HepG2 (cell line): ENCODE measurements around the gene SGF29. TPM values are rescaled to one million over a fixed set of nuclear protein-coding genes. Genes with fewer than 3 reads are reported as not detected.

Experiments
- BHLHE40 ChIP-seq: IDR thresholded peaks from 2 replicates; pipeline ENCODE4 v1.6.1; 2011; ENCODE audit warnings: low read length, improper control_type of control experiment
- BORCS8-MEF2B ChIP-seq: sonication (generic); formaldehyde crosslinking; IDR thresholded peaks from 2 replicates; pipeline ENCODE4 v1.8.0; 2022; ENCODE audit warnings: mild to moderate bottlenecking, missing genetic modification reagents
- CBX1 ChIP-seq: IDR thresholded peaks from one replicate; pipeline ENCODE4 v1.6.1; 2016; ENCODE audit warnings: antibody characterized with exemption, low read depth
- ESRRA ChIP-seq: sonication (generic); formaldehyde crosslinking; IDR thresholded peaks from 2 replicates; pipeline ENCODE4 v1.5.1; 2020; ENCODE audit warnings: mild to moderate bottlenecking, low read depth, missing genetic modification reagents
- GABPA ChIP-seq, 2 experiments: IDR thresholded peaks; 2 replicates each; pipeline ENCODE4 v1.6.1; 2011 to 2016; ENCODE audit warnings: low read depth in 2 of 2, low read length in 1 of 2, missing biosample characterization in 1 of 2, missing genetic modification characterization in 1 of 2
- JARID2 ChIP-seq: sonication (generic); formaldehyde crosslinking; IDR thresholded peaks from 2 replicates; pipeline ENCODE4 v1.8.1; 2023; ENCODE audit warnings: missing genetic modification reagents, inconsistent platforms; ENCODE audit not compliant: insufficient replicate concordance
- KMT2B ChIP-seq: IDR thresholded peaks from 2 replicates; pipeline ENCODE4 v1.6.1; 2016; ENCODE audit warnings: missing genetic modification reagents, missing compliant biosample characterization
- MTA1 ChIP-seq: sonication (generic); formaldehyde crosslinking; IDR thresholded peaks from 2 replicates; pipeline ENCODE4 v1.4.0; 2020; ENCODE audit warnings: missing genetic modification reagents, mild to moderate bottlenecking, borderline replicate concordance
- MTA3 ChIP-seq: sonication (generic); formaldehyde crosslinking; IDR thresholded peaks from 2 replicates; pipeline ENCODE4 v1.4.0; 2020; ENCODE audit warnings: missing genetic modification reagents
- REL ChIP-seq: sonication (generic); formaldehyde crosslinking; conservative IDR thresholded peaks from 2 replicates; pipeline ENCODE4 v1.8.0; 2022; ENCODE audit warnings: mild to moderate bottlenecking, missing genetic modification reagents, moderate library complexity
- REPIN1 ChIP-seq: sonication (generic); formaldehyde crosslinking; IDR thresholded peaks from 2 replicates; pipeline ENCODE4 v1.8.0; 2022; ENCODE audit warnings: missing genetic modification reagents, low read depth, mild to moderate bottlenecking, borderline replicate concordance
- TAF15 ChIP-seq: fragments of 200-400 bp; formaldehyde crosslinking; IDR thresholded peaks from one replicate; pipeline ENCODE4 v1.6.1; 2018; ENCODE audit warnings: mild to moderate bottlenecking, low read depth, low read length; ENCODE audit not compliant: poor library complexity, severe bottlenecking
- TP53 ChIP-seq: sonication (generic); formaldehyde crosslinking; conservative IDR thresholded peaks from 2 replicates; pipeline ENCODE4 v1.4.0; 2020; ENCODE audit warnings: missing genetic modification reagents
- ZFY ChIP-seq: sonication (generic); formaldehyde crosslinking; IDR thresholded peaks from 2 replicates; pipeline ENCODE4 v1.4.0; 2020; ENCODE audit warnings: missing genetic modification reagents
- ZMAT5 ChIP-seq: sonication (generic); formaldehyde crosslinking; IDR thresholded peaks from 2 replicates; pipeline ENCODE4 v1.5.0; 2020; ENCODE audit warnings: mild to moderate bottlenecking, low read depth, missing genetic modification reagents, borderline replicate concordance
- ZNF30 ChIP-seq: sonication (generic); formaldehyde crosslinking; IDR thresholded peaks from 2 replicates; pipeline ENCODE4 v1.5.0; 2020; ENCODE audit warnings: mild to moderate bottlenecking, missing genetic modification reagents
- ZNF501 ChIP-seq: sonication (generic); formaldehyde crosslinking; IDR thresholded peaks from 2 replicates; pipeline ENCODE4 v1.5.1; 2020; ENCODE audit warnings: mild to moderate bottlenecking, moderate library complexity, missing genetic modification reagents
- ZNF564 ChIP-seq: sonication (generic); formaldehyde crosslinking; IDR thresholded peaks from 2 replicates; pipeline ENCODE4 v1.8.1; 2023; ENCODE audit warnings: mild to moderate bottlenecking, missing genetic modification reagents
- ZNF576 ChIP-seq: sonication (generic); formaldehyde crosslinking; IDR thresholded peaks from 2 replicates; pipeline ENCODE4 v1.4.0; 2020; ENCODE audit warnings: mild to moderate bottlenecking, missing genetic modification reagents
- polyA plus RNA-seq, 8 experiments: library from polyadenylated mRNA; depleted of rRNA in 3 of 8; stranded (reverse) in 7 of 8; unstranded in 1 of 8; fragments of >200 nt; fragmentation: Illumina TruSeq in 4 of 8; extraction: Trizol in 4 of 8; gene quantifications; 2 replicates each; pipeline versions ENCODE4 v1.2.1 to v1.2.3, GENCODE V29; 2011 to 2016; ENCODE audit warnings: low read depth in 4 of 8, missing spikeins in 1 of 8, mixed read lengths in 1 of 8; ENCODE audit not compliant: insufficient read depth in 1 of 8
- total RNA-seq, 5 experiments: library from RNA; depleted of rRNA; stranded (reverse); fragments of >200 nt; fragmentation: Illumina TruSeq; extraction: Trizol; gene quantifications; 2 replicates each; pipeline ENCODE4 v1.2.3, GENCODE V29; 2016; ENCODE audit warnings: low read depth in 1 of 5
- TF ChIP-seq, protein P1 (sequence below): sonication (generic); formaldehyde crosslinking; IDR thresholded peaks from 2 replicates; pipeline ENCODE4 v1.8.0; 2022; ENCODE audit warnings: missing genetic modification reagents, low read depth, mild to moderate bottlenecking, borderline replicate concordance
- TF ChIP-seq, protein P2 (sequence below): sonication (generic); formaldehyde crosslinking; IDR thresholded peaks from 2 replicates; pipeline ENCODE4 v1.9.0; 2021; ENCODE audit warnings: missing genetic modification reagents, borderline replicate concordance
- TF ChIP-seq, protein P3 (sequence below): sonication (generic); formaldehyde crosslinking; IDR thresholded peaks from 2 replicates; pipeline ENCODE4; 2020; ENCODE audit warnings: missing genetic modification reagents, mild to moderate bottlenecking, borderline replicate concordance

The SGF29 gene
- total and polyA plus RNA-seq, 2 of the 13 experiments (the other 11 are each of a cell fraction or from before 2014, with no cell fraction given), result 5.0 to 29.4 TPM

DNA sequence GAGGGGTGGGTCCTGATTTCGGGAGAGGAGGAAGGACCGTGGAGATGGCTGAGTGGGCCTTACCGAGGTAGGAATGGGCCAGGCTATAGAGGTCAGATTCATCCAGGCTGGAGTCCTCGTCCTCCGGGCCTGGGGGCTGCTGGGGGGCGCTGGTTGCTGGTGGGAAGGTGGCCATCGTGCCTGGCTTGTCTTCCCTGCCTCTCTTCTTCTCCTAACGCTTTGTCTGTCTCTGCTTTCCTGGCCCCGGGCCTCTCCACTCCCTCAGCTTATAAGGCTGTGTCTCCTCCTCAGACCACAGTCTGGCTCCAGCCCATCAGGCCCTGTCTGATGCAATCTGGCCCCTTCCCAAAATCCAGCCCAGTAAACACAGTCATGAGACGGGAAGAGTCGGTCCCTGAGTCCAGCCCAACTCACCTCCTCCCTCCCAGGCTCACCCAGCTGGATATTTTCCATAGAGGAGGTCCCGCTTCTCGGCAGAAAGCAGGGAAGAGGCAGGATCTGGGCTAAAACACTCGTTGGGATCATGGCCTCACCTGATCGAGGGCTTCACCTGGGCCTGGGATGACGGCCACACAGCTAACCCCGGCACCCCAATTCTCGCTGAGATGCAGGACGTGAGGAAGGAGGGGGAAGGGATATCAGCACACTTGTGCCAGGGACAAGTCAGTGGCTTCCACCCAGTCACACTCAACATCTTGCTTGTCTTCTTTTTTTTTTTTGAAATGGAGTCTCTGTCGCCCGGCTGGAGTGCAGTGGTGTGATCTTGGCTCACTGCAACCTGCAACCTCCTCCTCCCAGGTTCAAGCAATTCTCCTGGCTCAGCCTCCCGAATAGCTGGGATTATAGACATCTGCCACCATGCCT is 14.8 kb upstream of the SGF29 start, which contains the start of gene NUPR1 (continued):
- TF ChIP-seq REPIN1 (CRISPR knock-in tag) (peak; percentile 84), ZNF30 (no peak), BHLHE40 (no peak), ZNF564 (no peak), MTA1 (CRISPR knock-in tag) (0 out of 2 replicates have a peak, but pooled peaks have one; percentile 49), ZNF501 (CRISPR knock-in tag) (peak; percentile 81), TAF15 (no peak), REL (0 out of 2 replicates have a peak, but pooled peaks have one; percentile 30), ZMAT5 (CRISPR knock-in tag) (no peak), TP53 (CRISPR knock-in tag) (0 out of 2 replicates have a peak, but pooled peaks have one; percentile 79), JARID2 (CRISPR knock-in tag) (no peak), ZNF576 (CRISPR knock-in tag) (no peak), ZFY (peak; percentile 92), BORCS8-MEF2B (peak; percentile 82), MTA3 (no peak), KMT2B (CRISPR knock-in tag) (0 out of 2 replicates have a peak, but pooled peaks have one; percentile 52), GABPA (IDR thresholded peaks at IDR 0.05; ENCODE audit: low read depth, low read length) (no peak), GABPA (CRISPR knock-in tag; IDR thresholded peaks at IDR 0.05; ENCODE audit: low read depth) (0 out of 2 replicates have a peak, but pooled peaks have one; percentile 25), CBX1 (no peak), ESRRA (CRISPR knock-in tag) (no peak)
- TF ChIP-seq, protein P1, sequence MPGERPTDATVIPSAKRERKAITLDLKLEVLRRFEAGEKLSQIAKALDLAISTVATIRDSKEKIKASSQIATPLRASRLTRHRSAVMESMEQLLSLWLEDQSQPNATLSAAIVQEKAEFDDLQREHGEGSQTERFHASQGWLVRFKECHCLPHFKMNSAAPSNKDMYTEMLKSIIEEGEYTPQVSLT (CRISPR knock-in tag), result no peak
- TF ChIP-seq, protein P2, sequence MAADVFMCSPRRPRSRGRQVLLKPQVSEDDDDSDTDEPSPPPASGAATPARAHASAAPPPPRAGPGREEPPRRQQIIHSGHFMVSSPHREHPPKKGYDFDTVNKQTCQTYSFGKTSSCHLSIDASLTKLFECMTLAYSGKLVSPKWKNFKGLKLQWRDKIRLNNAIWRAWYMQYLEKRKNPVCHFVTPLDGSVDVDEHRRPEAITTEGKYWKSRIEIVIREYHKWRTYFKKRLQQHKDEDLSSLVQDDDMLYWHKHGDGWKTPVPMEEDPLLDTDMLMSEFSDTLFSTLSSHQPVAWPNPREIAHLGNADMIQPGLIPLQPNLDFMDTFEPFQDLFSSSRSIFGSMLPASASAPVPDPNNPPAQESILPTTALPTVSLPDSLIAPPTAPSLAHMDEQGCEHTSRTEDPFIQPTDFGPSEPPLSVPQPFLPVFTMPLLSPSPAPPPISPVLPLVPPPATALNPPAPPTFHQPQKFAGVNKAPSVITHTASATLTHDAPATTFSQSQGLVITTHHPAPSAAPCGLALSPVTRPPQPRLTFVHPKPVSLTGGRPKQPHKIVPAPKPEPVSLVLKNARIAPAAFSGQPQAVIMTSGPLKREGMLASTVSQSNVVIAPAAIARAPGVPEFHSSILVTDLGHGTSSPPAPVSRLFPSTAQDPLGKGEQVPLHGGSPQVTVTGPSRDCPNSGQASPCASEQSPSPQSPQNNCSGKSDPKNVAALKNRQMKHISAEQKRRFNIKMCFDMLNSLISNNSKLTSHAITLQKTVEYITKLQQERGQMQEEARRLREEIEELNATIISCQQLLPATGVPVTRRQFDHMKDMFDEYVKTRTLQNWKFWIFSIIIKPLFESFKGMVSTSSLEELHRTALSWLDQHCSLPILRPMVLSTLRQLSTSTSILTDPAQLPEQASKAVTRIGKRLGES (CRISPR knock-in tag), result peak; percentile 67; the same call in 1 of the 2 replicates
- TF ChIP-seq, protein P3, sequence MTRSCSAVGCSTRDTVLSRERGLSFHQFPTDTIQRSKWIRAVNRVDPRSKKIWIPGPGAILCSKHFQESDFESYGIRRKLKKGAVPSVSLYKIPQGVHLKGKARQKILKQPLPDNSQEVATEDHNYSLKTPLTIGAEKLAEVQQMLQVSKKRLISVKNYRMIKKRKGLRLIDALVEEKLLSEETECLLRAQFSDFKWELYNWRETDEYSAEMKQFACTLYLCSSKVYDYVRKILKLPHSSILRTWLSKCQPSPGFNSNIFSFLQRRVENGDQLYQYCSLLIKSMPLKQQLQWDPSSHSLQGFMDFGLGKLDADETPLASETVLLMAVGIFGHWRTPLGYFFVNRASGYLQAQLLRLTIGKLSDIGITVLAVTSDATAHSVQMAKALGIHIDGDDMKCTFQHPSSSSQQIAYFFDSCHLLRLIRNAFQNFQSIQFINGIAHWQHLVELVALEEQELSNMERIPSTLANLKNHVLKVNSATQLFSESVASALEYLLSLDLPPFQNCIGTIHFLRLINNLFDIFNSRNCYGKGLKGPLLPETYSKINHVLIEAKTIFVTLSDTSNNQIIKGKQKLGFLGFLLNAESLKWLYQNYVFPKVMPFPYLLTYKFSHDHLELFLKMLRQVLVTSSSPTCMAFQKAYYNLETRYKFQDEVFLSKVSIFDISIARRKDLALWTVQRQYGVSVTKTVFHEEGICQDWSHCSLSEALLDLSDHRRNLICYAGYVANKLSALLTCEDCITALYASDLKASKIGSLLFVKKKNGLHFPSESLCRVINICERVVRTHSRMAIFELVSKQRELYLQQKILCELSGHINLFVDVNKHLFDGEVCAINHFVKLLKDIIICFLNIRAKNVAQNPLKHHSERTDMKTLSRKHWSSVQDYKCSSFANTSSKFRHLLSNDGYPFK (CRISPR knock-in tag), result peak; percentile 50; the same call in 1 of the 2 replicates
